ENCODE measurements around the gene NCOR1.

DNA sequence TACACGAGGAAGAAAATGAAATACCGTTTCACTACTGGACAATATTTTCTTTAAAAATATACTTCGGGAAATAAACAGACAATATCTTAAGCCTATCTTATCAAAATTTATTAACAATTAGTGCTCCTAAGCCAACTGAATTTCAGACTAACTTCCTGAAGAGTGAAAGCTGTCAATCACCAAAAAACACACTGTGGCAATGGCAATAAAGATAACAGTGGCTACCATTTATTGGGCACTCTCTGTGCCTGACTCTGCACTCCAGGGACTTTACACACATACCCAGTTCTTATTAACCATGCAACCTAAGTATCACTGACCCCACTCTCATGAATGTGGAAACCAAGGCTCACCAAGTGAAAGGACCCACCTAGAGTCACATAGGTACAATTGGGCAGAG, 83.7 kb downstream of the NCOR1 start:
- TF ChIP-seq, protein P1, sequence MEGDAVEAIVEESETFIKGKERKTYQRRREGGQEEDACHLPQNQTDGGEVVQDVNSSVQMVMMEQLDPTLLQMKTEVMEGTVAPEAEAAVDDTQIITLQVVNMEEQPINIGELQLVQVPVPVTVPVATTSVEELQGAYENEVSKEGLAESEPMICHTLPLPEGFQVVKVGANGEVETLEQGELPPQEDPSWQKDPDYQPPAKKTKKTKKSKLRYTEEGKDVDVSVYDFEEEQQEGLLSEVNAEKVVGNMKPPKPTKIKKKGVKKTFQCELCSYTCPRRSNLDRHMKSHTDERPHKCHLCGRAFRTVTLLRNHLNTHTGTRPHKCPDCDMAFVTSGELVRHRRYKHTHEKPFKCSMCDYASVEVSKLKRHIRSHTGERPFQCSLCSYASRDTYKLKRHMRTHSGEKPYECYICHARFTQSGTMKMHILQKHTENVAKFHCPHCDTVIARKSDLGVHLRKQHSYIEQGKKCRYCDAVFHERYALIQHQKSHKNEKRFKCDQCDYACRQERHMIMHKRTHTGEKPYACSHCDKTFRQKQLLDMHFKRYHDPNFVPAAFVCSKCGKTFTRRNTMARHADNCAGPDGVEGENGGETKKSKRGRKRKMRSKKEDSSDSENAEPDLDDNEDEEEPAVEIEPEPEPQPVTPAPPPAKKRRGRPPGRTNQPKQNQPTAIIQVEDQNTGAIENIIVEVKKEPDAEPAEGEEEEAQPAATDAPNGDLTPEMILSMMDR (IDR thresholded peaks at IDR 0.05; ENCODE audit: low read depth, low read length, poor library complexity, severe bottlenecking): no peak
- TF ChIP-seq EZH2phosphoT487 (IDR thresholded peaks at IDR 0.05; ENCODE audit: borderline replicate concordance, low read length): no peak
